ENCODE measurements around the gene GRM5.
A peak's percentile ranks its signal among the peaks of the same experiment; 100 is the strongest.

GRM5 gene

DNA sequence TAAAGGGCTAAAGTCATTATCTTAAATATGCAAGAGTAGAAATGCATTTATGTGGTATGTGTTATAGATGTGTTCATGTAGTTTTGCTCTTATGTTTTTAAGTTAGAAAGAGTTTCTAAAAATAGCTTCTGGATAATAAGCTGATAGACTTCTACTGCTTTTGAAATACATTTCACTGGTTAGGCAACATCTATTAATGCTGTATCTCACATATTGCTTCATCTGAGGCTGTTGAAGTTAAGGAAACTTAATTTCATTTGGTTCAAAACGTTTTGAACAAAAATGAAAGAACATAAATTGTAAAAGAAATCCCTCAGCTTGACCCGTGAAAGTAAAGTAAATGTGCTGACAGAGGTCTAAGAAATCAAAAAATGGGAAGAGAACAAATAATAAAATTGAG, 564.2 kb downstream of the GRM5 start:
- no peak for DNase-seq (ENCODE audit: insufficient read length, low spot score)
- TF ChIP-seq PAX5 (IDR thresholded peaks at IDR 0.05; ENCODE audit: insufficient read depth, low read length, severe bottlenecking) (no peak), POLR2AphosphoS5 (IDR thresholded peaks at IDR 0.05; ENCODE audit: low read depth, low read length) (no peak), SPI1 (IDR thresholded peaks at IDR 0.05; ENCODE audit: low read depth, low read length) (no peak), POU2F2 (IDR thresholded peaks at IDR 0.05; ENCODE audit: low read depth, low read length) (no peak), POLR2A (IDR thresholded peaks at IDR 0.05; ENCODE audit: low read depth, low read length) (no peak), TAF1 (IDR thresholded peaks at IDR 0.05; ENCODE audit: low read depth, low read length) (no peak)
- no peak for FAIRE-seq

DNA sequence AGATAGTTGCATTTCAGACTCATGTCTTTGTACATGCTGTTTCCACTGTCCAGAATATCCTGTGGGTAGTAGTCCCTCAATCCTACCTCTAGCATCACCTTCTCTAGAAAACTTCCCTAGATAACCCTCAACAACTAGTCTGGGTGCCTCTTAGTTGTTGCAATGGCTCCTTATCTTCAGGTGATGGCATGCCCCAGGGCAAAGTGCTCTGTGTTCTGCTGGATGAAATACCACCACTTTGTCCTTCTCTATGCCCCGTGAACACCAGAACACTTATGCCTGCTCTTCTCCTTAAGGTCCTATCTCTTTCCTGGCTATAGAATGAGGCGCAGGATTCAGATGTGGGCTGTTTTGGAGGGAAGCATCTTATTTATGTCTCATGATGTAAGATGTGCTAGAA, 569.9 kb downstream of the GRM5 start:
- TF ChIP-seq SPI1 (IDR thresholded peaks at IDR 0.05; ENCODE audit: low read depth, low read length) = no peak
- no peak for TF ChIP-seq POLR2A (IDR thresholded peaks at IDR 0.05; ENCODE audit: low read depth, low read length)
- no peak for TF ChIP-seq POU2F2 (IDR thresholded peaks at IDR 0.05; ENCODE audit: low read depth, low read length)
- TF ChIP-seq POLR2AphosphoS5 (IDR thresholded peaks at IDR 0.05; ENCODE audit: low read depth, low read length) = no peak
- no peak for TF ChIP-seq TAF1 (IDR thresholded peaks at IDR 0.05; ENCODE audit: low read depth, low read length)
- TF ChIP-seq PAX5 (IDR thresholded peaks at IDR 0.05; ENCODE audit: insufficient read depth, low read length, severe bottlenecking) = no peak
- FAIRE-seq (peak; percentile 52), DNase-seq (ENCODE audit: insufficient read length, low spot score) (no peak)

DNA sequence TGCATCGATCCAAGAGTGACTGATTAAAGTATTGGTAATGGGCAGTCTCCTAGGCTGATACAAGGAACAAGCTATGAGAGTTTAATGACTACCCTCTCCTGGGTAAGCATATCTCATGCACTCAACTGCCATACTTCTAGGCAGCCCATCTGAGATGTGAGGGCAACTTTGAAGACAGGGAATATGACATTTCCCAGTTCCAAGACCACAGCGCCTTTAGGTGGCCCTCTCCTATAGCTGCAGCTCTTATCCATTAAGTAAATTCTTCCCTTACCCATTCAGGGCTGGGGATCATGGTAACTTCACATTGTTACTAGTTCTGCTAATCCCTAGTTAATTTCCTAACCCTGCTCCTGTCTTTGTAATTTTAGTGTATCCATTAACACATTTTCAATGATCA, 570.9 kb downstream of the GRM5 start:
- no peak for TF ChIP-seq POLR2A (IDR thresholded peaks at IDR 0.05; ENCODE audit: low read depth, low read length)
- TF ChIP-seq SPI1 (IDR thresholded peaks at IDR 0.05; ENCODE audit: low read depth, low read length) = no peak
- no peak for TF ChIP-seq POLR2AphosphoS5 (IDR thresholded peaks at IDR 0.05; ENCODE audit: low read depth, low read length)
- no peak for TF ChIP-seq PAX5 (IDR thresholded peaks at IDR 0.05; ENCODE audit: insufficient read depth, low read length, severe bottlenecking)
- TF ChIP-seq TAF1 (IDR thresholded peaks at IDR 0.05; ENCODE audit: low read depth, low read length) = no peak
- no peak for TF ChIP-seq POU2F2 (IDR thresholded peaks at IDR 0.05; ENCODE audit: low read depth, low read length)
- DNase-seq (ENCODE audit: insufficient read length, low spot score) (no peak), FAIRE-seq (no peak)

DNA sequence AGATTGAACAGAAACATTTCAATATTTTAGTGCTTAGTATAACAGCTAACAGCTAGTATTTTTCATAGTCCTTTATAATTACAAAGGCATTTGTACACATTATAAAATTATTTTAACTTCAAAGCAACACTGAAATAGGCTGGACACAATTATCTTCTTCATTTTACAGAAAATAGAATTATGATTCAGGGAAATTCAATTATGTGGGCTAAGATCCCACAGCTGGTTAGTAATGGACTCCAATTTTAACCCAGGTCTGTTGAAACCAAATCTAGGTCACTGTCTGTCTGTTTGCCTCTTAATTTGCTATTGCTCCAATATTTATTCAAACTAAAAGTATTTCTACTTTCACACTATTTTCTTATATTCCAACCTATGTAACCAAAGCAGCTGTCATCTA, 574.1 kb downstream of the GRM5 start:
- DNase-seq (ENCODE audit: insufficient read length, low spot score) (no peak), FAIRE-seq (no peak)
- TF ChIP-seq POLR2A (IDR thresholded peaks at IDR 0.05; ENCODE audit: low read depth, low read length) (no peak), POLR2AphosphoS5 (IDR thresholded peaks at IDR 0.05; ENCODE audit: low read depth, low read length) (no peak), POU2F2 (IDR thresholded peaks at IDR 0.05; ENCODE audit: low read depth, low read length) (no peak), PAX5 (IDR thresholded peaks at IDR 0.05; ENCODE audit: insufficient read depth, low read length, severe bottlenecking) (no peak), SPI1 (IDR thresholded peaks at IDR 0.05; ENCODE audit: low read depth, low read length) (no peak), TAF1 (IDR thresholded peaks at IDR 0.05; ENCODE audit: low read depth, low read length) (no peak)

DNA sequence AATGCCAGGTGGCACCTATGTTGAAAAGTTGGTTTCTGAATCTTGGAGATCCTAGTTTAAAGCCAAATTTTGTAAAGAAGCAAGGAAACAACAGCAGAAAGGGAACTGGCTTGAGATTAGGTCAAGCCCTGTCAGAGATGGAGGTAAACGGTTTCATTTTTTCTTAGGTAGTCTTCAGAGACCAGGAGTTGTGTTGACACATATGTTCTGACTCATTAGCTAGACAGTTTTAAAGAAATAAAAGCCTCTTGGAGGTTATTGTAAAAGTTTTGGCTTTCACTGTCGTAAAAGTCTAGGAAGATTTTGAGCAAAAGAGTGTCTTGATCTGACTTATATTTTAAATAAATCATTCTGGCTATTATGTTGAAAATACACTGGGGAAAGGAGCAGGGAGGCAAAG, 576.8 kb downstream of the GRM5 start:
- no peak for TF ChIP-seq TAF1 (IDR thresholded peaks at IDR 0.05; ENCODE audit: low read depth, low read length)
- no peak for TF ChIP-seq POLR2AphosphoS5 (IDR thresholded peaks at IDR 0.05; ENCODE audit: low read depth, low read length)
- TF ChIP-seq PAX5 (IDR thresholded peaks at IDR 0.05; ENCODE audit: insufficient read depth, low read length, severe bottlenecking) = no peak
- FAIRE-seq (no peak), DNase-seq (ENCODE audit: insufficient read length, low spot score) (no peak)

DNA sequence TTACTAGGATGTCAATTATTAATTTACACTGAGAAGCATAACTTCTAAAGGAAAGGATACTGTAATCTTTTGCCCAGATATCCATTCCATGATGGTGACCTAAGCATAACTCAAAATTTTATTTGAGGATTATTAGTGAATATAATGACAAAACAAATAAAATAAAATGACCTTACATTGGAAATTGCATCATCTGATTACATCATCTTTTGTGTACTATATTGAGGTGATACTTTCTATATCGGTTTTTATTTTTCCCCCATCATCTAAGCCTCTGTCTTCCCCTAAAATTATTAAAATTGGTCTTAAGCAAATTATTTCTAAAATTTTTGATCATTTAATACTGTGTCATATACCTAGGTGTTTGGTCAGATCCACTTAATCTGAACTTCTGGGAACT, 578.1 kb downstream of the GRM5 start:
- FAIRE-seq (no peak), DNase-seq (ENCODE audit: insufficient read length, low spot score) (no peak)
- TF ChIP-seq POLR2AphosphoS5 (IDR thresholded peaks at IDR 0.05; ENCODE audit: low read depth, low read length) = no peak
- TF ChIP-seq POLR2A (IDR thresholded peaks at IDR 0.05; ENCODE audit: low read depth, low read length) = no peak
- TF ChIP-seq POU2F2 (IDR thresholded peaks at IDR 0.05; ENCODE audit: low read depth, low read length) = no peak
- no peak for TF ChIP-seq SPI1 (IDR thresholded peaks at IDR 0.05; ENCODE audit: low read depth, low read length)
- TF ChIP-seq TAF1 (IDR thresholded peaks at IDR 0.05; ENCODE audit: low read depth, low read length) = no peak
- no peak for TF ChIP-seq PAX5 (IDR thresholded peaks at IDR 0.05; ENCODE audit: insufficient read depth, low read length, severe bottlenecking)

DNA sequence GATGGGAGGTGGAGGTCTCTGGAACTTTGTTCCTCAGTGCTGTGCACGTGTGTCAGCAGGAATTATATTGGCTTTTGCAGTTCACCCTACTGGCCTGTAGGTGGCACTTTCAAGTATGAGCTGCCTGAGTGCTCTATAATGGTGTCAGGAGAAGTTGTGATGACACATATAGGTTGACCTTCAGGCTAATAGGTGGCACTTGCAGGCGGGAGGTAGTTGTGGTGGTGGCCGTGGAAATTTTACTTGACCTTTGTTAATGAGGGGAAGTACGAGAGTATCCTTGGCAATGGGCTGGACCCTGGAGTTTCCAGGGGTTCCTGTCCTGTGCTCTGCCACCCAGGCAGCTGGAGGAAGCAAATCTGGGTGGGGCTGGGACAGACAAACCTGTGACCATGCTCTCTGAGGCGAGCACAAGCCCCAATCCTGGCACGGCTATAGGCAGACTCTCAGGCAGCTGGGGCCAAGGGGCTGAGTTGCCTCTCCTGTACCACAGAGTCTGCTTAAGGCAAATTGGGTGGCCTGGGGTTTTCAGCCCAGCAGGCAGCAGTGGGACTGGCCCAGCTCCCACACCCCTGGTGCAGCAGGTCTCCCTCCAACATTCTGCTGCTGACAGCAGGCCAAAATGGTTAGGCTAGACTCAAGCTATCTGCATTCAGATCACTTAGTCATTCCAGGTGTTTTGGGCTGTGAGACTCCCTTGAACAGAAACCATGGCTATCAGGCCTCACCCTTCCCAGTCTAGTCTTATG, 580.7 kb downstream of the GRM5 start:
- FAIRE-seq = peak; percentile 96
- TF ChIP-seq POLR2AphosphoS5 (IDR thresholded peaks at IDR 0.05; ENCODE audit: low read depth, low read length) (no peak), PAX5 (IDR thresholded peaks at IDR 0.05; ENCODE audit: insufficient read depth, low read length, severe bottlenecking) (no peak), TAF1 (IDR thresholded peaks at IDR 0.05; ENCODE audit: low read depth, low read length) (no peak), SPI1 (IDR thresholded peaks at IDR 0.05; ENCODE audit: low read depth, low read length) (no peak), POU2F2 (IDR thresholded peaks at IDR 0.05; ENCODE audit: low read depth, low read length) (no peak), POLR2A (IDR thresholded peaks at IDR 0.05; ENCODE audit: low read depth, low read length) (no peak)
- no peak for DNase-seq (ENCODE audit: insufficient read length, low spot score)

DNA sequence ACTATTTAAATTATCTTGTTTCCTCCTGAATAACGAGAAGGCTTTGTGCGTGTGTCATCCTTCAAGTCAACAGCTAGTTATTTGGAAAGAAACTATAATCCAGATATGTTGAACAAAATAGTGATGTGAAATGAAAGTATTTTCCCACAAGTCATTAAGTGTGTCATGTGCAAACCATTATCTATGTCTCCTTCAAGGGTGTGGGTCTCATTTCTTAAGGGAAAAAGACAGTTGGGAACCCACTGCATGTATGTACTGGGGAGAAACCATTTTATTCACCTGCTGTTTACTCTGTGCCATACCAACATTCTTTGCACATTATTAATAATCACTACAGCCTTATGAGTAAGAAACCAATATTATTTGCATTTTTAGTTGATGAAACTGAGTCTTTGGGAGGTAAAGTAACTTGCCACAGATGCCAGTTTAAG, 582.9 kb downstream of the GRM5 start:
- FAIRE-seq (no peak), DNase-seq (ENCODE audit: insufficient read length, low spot score) (no peak)
- TF ChIP-seq TAF1 (IDR thresholded peaks at IDR 0.05; ENCODE audit: low read depth, low read length) (no peak), POU2F2 (IDR thresholded peaks at IDR 0.05; ENCODE audit: low read depth, low read length) (no peak), PAX5 (IDR thresholded peaks at IDR 0.05; ENCODE audit: insufficient read depth, low read length, severe bottlenecking) (no peak), POLR2A (IDR thresholded peaks at IDR 0.05; ENCODE audit: low read depth, low read length) (no peak), POLR2AphosphoS5 (IDR thresholded peaks at IDR 0.05; ENCODE audit: low read depth, low read length) (no peak), SPI1 (IDR thresholded peaks at IDR 0.05; ENCODE audit: low read depth, low read length) (no peak)

DNA sequence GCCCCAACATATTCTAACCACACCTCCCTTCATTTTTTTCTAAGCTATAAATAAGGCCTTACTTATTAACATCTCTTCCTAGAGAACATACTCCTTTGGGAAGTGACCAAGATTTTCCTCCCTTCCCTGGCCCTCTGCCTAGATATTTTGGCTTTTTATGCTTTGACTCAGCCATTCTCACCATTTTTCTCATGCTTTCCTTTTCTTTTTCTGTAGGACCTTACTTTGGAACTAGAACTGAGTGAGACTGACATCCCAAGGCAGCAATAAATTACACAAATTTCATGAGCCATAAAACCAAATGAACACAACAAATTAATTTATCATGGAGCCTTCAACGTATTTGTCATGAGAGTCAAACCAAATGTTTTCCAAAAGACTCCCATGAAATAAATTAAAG, 585.6 kb downstream of the GRM5 start:
- no peak for TF ChIP-seq TAF1 (IDR thresholded peaks at IDR 0.05; ENCODE audit: low read depth, low read length)
- no peak for TF ChIP-seq PAX5 (IDR thresholded peaks at IDR 0.05; ENCODE audit: insufficient read depth, low read length, severe bottlenecking)
- no peak for TF ChIP-seq POU2F2 (IDR thresholded peaks at IDR 0.05; ENCODE audit: low read depth, low read length)
- no peak for TF ChIP-seq POLR2A (IDR thresholded peaks at IDR 0.05; ENCODE audit: low read depth, low read length)
- TF ChIP-seq POLR2AphosphoS5 (IDR thresholded peaks at IDR 0.05; ENCODE audit: low read depth, low read length) = no peak
- TF ChIP-seq SPI1 (IDR thresholded peaks at IDR 0.05; ENCODE audit: low read depth, low read length) = no peak
- no peak for DNase-seq (ENCODE audit: insufficient read length, low spot score)
- no peak for FAIRE-seq
